SKM-1 treated with dmso at 0.1 percent for 144 hours (cell line): ENCODE results near the gene TCF12.
"Not testable (repeated sequence)": the region's sequence is repeated elsewhere in the genome, so short reads cannot be mapped to it uniquely, and the experiment has no call there.

ENCODE experiments used
- DNase-seq: peaks from one replicate; lab custom pipeline; 2025; ENCODE audit not compliant: unreplicated experiment; lab: John Stamatoyannopoulos, UW

The TCF12 gene

DNA sequence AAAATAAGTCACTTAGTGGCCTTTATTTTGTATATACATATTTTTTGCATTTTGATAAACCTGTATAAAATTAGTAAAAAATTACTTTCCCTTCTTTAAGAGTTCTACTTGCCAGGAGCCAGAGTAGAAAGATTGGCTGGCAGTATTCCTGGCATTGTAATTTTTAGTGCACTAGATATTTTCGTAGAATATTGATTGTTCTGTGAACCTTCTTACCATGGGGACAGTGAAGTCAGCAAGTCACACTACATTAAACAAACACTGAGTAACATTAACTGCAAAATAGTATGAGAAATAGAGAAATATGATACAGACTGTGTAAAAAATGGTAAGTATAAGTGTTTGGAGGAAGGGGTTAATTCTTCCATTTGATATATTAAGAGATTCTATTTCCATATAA, 26.0 kb downstream of the TCF12 start:
- no peak for DNase-seq

- no peak for DNase-seq
Measured at GRCh38 chr15:56946150-56946549, 27.7 kb downstream of the TCF12 start.

DNA sequence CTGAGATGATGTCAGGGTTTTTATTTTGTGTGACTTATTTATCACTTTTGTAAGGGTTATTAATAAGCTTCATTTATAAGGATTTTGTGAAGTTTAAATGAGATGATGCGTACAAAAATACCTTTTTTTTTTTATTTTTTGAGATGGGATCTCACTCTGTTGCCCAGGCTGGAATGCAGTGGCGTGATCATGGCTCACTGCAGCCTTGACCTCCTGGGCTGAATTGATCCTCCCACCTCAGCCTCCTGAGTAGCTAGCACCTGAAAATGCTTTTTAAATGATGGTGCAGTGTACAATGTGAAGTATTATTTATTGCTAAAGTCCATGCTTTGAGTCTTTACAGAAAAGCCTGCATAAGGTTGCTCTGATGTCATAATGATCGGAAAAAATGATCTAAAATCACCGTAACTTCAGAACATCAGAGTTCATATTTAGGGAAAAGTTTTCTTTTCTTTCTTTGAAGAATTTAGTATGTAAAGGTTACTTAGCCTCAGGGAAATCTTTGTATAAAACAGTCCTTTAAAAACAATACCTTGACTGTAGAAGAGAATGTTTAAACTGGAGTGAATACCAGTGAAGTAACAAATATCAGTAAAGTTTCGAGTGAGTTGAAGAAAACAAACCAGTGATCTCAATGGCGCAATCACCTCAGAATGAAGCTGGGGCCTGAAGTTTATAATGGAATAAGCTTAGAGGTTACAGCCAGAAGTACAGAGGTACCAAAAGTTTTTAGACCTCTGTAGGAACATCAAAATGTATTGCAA, 29.7 kb downstream of the TCF12 start:
- no peak for DNase-seq

DNA sequence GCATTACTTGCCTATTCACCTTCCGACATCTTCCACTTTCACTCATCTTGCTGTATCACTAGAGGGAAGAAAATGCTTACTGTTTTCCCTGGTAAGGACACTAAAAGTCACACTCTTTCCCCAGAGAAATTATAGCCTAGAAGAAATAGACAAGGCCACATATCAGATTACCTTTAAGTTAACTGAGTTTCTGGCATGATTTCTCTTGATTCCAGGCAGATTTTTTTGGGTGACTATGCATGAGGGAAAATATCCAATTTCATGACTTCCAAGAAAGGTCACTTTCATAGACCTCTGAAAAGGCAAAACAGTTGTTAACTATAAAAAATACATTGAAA, 30.3 kb downstream of the TCF12 start:
- DNase-seq: no peak

DNA sequence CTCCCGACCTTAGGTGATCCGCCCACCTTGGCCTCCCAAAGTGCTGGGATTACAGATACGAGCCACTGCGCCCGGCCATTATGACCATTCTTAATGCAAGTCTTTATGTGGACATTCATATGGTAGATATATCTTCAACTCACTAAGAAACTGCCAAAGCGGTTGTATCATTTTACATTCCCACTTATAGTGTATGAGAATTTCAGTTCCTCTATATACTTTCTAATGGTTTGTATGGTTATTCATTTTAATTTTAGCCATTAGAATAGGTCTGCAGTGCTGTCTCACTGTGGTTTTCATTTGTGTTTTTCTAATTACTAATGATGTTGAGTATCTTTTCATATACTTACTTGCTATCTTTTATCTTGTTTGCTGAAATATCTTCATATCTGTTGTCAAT, 32.5 kb downstream of the TCF12 start:
- no peak for DNase-seq

DNA sequence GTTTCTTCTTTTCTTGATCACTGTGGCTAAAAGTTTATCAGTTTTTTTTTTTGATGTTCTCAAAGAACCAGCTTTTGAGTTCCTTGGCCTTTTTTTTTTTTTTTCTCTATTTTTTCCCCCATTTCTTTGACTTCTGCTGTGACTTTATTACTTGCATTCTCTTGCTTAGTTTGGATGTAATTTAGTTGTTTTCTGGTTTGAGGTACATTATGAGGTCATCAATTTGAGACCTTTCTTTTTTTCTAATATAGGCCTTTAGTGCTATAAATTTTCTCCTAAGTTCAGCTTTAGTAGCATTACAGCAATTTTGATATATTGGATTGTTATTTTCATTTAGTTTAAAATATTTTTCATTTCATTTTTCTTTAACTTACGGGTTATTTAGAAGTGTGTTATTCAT, 35.3 kb downstream of the TCF12 start:
- DNase-seq: no peak

GRCh38 chr15:56955011-56955410, 36.6 kb downstream of the TCF12 start:
- DNase-seq: not testable (repeated sequence)

DNA sequence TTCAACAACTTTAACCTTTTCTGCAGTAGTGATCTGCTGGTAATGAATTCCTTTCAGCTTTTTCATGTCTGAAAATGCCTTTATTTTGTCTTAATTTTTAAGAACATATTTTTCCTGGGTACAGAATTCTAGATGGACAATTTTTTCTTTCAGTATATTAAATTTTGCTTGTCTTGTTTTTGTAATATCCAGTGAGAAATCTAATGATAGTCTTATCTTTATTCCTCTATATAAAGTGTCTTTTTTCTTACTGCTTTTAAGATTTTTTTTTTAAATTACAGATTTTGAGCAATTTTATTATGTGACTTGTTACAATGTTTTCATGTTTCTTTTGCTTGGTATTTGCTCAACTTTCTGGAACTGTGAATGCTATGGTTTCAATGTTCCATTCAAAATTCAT, 38.1 kb downstream of the TCF12 start:
- no peak for DNase-seq

- no peak for DNase-seq
Measured at GRCh38 chr15:56957812-56958406, 39.5 kb downstream of the TCF12 start.

DNA sequence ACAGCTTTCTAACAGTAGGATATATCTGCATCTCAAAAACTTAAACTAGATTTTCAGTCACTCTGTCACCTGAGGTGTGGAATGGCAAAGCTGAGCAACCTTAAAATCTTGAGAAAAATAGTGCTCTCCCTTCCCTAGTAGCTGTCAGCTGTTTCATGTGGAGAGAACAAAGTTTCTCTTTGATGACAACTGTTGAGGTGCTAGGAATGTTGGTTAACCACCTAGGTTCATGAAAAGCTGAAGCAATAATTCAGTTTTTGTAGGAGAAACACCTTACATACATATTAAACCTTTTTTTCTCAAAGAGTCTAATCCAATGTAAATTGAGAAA, 40.8 kb downstream of the TCF12 start:
- no peak for DNase-seq

GRCh38 chr15:56960116-56960515, 41.7 kb downstream of the TCF12 start:
- no peak for DNase-seq

DNA sequence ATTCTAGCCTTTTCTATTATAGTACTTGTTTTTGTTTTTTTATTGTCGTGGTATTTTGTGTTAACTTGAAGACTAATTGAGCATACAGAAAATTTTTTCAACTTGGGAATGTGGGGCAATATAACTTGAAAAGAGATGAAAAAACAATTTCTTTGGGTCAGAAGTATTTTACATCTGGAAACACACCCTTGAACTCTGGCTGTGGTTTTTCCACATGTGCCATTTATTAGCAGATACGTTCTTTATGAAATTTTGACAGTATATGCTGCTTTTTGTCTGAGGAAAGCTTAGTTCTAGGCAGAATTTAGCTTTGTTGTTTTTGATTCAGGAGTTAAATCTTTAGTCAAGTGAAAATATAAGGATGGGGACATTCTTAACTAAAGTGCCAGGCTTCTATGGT, 44.7 kb downstream of the TCF12 start:
- no peak for DNase-seq

- no peak for DNase-seq
Measured at GRCh38 chr15:56963710-56964109, 45.3 kb downstream of the TCF12 start.

DNA sequence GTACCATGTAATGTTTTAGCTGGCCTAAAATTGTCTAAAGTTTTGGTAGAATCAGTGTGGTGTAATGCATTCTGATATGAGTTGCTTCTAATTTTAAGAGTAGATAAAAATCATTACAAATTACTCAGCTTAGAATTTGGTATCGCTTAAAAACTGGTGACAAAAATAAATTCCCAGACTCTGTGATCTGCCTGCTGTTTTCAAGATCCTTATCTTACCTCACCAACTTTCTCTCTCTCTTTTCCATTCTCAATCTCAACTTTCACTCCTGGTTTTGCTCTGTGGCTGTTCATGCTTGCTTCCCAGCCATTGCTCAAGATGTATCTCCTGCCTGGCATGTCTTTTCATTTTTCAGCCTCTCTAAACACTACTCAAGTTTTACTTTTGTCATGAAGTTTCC, 45.7 kb downstream of the TCF12 start:
- no peak for DNase-seq

GRCh38 chr15:56965231-56966013, 47.0 kb downstream of the TCF12 start:
- no peak for DNase-seq

GRCh38 chr15:56967336-56967735, 48.9 kb downstream of the TCF12 start:
- no peak for DNase-seq

GRCh38 chr15:56968256-56968655, 49.8 kb downstream of the TCF12 start:
- DNase-seq: no peak

GRCh38 chr15:56968821-56969220, 50.4 kb downstream of the TCF12 start:
- DNase-seq: no peak

DNA sequence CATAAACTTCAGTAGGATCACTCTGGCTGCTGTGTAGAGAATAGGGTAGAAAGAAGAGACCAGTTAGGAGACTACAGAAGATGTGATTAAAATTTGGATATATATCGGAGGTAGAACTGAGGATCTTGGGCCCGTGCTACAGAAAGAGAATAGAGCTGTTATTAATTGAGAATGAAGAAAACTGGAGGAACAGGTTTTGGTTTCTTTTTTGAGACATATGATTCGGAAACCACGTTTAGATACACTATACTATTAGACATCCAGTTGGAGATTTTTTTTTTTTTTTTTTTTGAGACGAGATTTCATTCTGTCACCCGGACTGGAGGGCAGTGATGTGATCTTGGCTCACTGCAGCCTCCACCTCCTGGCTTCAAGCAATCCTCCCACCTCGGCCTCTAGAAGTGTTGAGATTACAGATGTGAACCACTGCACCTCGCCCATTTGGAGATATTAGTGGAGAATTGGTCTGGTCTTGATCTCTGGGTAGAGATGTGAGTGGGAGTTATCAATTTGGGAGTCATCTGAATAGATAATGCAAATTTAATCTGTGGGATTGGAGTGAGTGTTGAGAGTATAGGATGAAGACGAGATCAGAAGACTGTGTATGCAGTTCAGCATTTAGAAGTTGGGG, 50.9 kb downstream of the TCF12 start:
- DNase-seq: no peak

GRCh38 chr15:56971571-56971970, 53.1 kb downstream of the TCF12 start:
- DNase-seq: no peak

DNA sequence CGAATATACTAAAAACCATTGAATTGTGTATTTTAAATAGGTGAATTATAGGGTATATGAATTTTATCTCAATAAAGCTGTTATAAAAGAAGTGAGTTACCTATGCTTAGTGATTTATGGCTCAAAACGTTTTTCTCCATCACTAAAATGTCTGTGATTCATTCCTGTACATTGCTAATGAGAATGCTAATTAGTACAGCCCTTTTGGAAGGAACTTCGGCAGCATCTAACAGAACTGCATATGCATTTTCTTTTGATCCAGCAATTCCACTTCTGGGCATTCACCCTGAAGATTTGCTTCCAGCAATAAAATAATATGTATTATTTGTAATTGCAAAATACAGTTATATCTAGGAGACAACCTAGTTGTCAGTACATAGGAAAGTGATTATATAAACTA, 53.6 kb downstream of the TCF12 start:
- no peak for DNase-seq

GRCh38 chr15:56972426-56972825, 54.0 kb downstream of the TCF12 start:
- DNase-seq: no peak
